Endodermal cell (in vitro differentiated cells): ENCODE results near the gene OPRL1. TPM values are rescaled to one million over a fixed set of nuclear protein-coding genes. Genes with fewer than 3 reads are reported as not detected.

ENCODE experiments used
- DNase-seq: peaks from one replicate; pipeline ENCODE4 v3.0.0-alpha.2; 2017
- H3K27ac ChIP-seq: 2 replicates; pipeline ENCODE4 v1.5.1; 2013; ENCODE audit warnings: mild to moderate bottlenecking, low read depth, low read length, moderate library complexity
- H3K27me3 ChIP-seq: 2 replicates; pipeline ENCODE4 v1.6.1; 2013; ENCODE audit warnings: mild to moderate bottlenecking, low read length, moderate library complexity; ENCODE audit not compliant: insufficient read depth, control insufficient read depth, poor library complexity, severe bottlenecking
- H3K36me3 ChIP-seq: 2 replicates; pipeline ENCODE4 v1.7.0; 2013; ENCODE audit warnings: mild to moderate bottlenecking, low read length, moderate library complexity; ENCODE audit not compliant: control insufficient read depth, insufficient read depth
- H3K4me1 ChIP-seq: one replicate; pipeline ENCODE4 v1.7.0; 2013; ENCODE audit warnings: low read length; ENCODE audit not compliant: control insufficient read depth, insufficient read depth
- H3K4me3 ChIP-seq: 2 replicates; pipeline ENCODE4 v1.5.1; 2013; ENCODE audit warnings: mild to moderate bottlenecking, low read length, moderate library complexity
- H3K9ac ChIP-seq: 2 replicates; pipeline ENCODE4 v1.6.1; 2013; ENCODE audit warnings: mild to moderate bottlenecking, low read length, moderate library complexity; ENCODE audit not compliant: poor library complexity, severe bottlenecking; ENCODE audit errors: extremely low read depth
- H3K9me3 ChIP-seq: 2 replicates; pipeline ENCODE4 v1.6.1; 2013; ENCODE audit warnings: mild to moderate bottlenecking, low read length, moderate library complexity; ENCODE audit not compliant: control insufficient read depth
- H3K27ac Mint-ChIP-seq: 2 replicates; pipeline ENCODE4 v1.8.0; 2020; ENCODE audit warnings: mixed read lengths
- H3K27me3 Mint-ChIP-seq: 2 replicates; pipeline ENCODE4 v1.8.0; 2021; ENCODE audit warnings: mild to moderate bottlenecking, mixed read lengths; ENCODE audit not compliant: insufficient read depth
- H3K36me3 Mint-ChIP-seq: 2 replicates; pipeline ENCODE4 v1.8.0; 2020; ENCODE audit warnings: low read depth, mixed read lengths
- H3K4me1 Mint-ChIP-seq: 2 replicates; pipeline ENCODE4 v1.8.0; 2020; ENCODE audit warnings: mixed read lengths
- H3K4me3 Mint-ChIP-seq: 2 replicates; pipeline ENCODE4 v1.8.0; 2020; ENCODE audit warnings: mild to moderate bottlenecking, moderate library complexity, mixed read lengths
- H3K9me3 Mint-ChIP-seq: 2 replicates; pipeline ENCODE4 v1.8.0; 2020; ENCODE audit warnings: mild to moderate bottlenecking, mixed read lengths
- CTCF ChIP-seq: fragments of 200-600 bp; sonication (generic); conservative IDR thresholded peaks from 2 replicates; pipeline ENCODE4 v1.5.0; 2021; ENCODE audit warnings: antibody characterized with exemption, mild to moderate bottlenecking
- WGBS, 2 experiments: methylation state at CpG; one replicate each; pipeline versions ENCODE4 v1.1.5 to v1.1.7; 2013; ENCODE audit warnings: missing lambda C conversion rate in 2 of 2, mixed read lengths in 1 of 2; ENCODE audit not compliant: insufficient coverage in 1 of 2, insufficient read length in 1 of 2; 5-methylcytosine and 5-hydroxymethylcytosine counted together
- total RNA-seq, 2 donors: library from RNA; stranded (reverse); fragmentation: NEBNext Ultra II Directional in 1 of 2; extraction: Animal tissue kit (Norgen Biotek cat#: 25700) in 1 of 2; gene quantifications; 2 replicates in 1 of 2; 3 replicates in 1 of 2; pipeline ENCODE4 v1.2.1, GENCODE V29; 2021

The OPRL1 gene
- total RNA-seq, 2 donors from 2014 or later: 4.1 to 5.5 TPM

- Mint-ChIP-seq H3K27me3 (peaks cover 32% of the 10 kb centered on the region), H3K4me1 (peaks cover 15% of the 10 kb centered on the region), H3K9me3 (no peaks in the 10 kb centered on the region), H3K27ac (no peak overlapping the region), H3K4me3 (peak overlapping the region; percentile 52), H3K36me3 (peaks cover under 1% of the 10 kb centered on the region)
- no peak for DNase-seq
- TF ChIP-seq CTCF: peak; percentile 10
- Histone ChIP-seq H3K36me3 (no peaks in the 10 kb centered on the region), H3K9ac (no peak overlapping the region), H3K4me3 (peak overlapping the region; percentile 60), H3K27me3 (peaks cover 44% of the 10 kb centered on the region), H3K9me3 (no peaks in the 10 kb centered on the region), H3K4me1 (peaks cover 19% of the 10 kb centered on the region), H3K27ac (no peak overlapping the region)
- whole genome bisulfite sequencing, 2 experiments: 27 to 41% methylated on average over 8 to 17 of the region's 17 CpGs
These were observed 40.4 kb upstream of the OPRL1 start for GRCh38 chr20:64039293-64040160.

- H3K9me3 Mint-ChIP-seq: no peaks in the 10 kb centered on the region
- Histone ChIP-seq H3K9me3 (no peaks in the 10 kb centered on the region), H3K36me3 (no peaks in the 10 kb centered on the region), H3K27me3 (peaks cover 44% of the 10 kb centered on the region), H3K27ac (no peak overlapping the region), H3K4me3 (no peak overlapping the region), H3K9ac (no peak overlapping the region), H3K4me1 (peaks cover 19% of the 10 kb centered on the region)
- no peak for DNase-seq
- H3K27ac Mint-ChIP-seq: no peak overlapping the region
- no peak overlapping the region for H3K4me3 Mint-ChIP-seq
- no peak for TF ChIP-seq CTCF
- peaks cover 12% of the 10 kb centered on the region for H3K4me1 Mint-ChIP-seq
- H3K27me3 Mint-ChIP-seq: peaks cover 37% of the 10 kb centered on the region
- H3K36me3 Mint-ChIP-seq: no peaks in the 10 kb centered on the region
- 90% methylated on average over 7 to 12 of the region's 12 CpGs for WGBS, 2 experiments
These were observed 39.4 kb upstream of the OPRL1 start for GRCh38 chr20:64040231-64041039.

GRCh38 chr20:64041040-64041780, 38.7 kb upstream of the OPRL1 start:
- peaks cover 43% of the 10 kb centered on the region for H3K27me3 Mint-ChIP-seq
- TF ChIP-seq CTCF: no peak
- Histone ChIP-seq H3K27ac (no peak overlapping the region), H3K27me3 (peaks cover 44% of the 10 kb centered on the region), H3K4me1 (peaks cover 17% of the 10 kb centered on the region), H3K4me3 (no peak overlapping the region), H3K36me3 (no peaks in the 10 kb centered on the region), H3K9ac (no peak overlapping the region), H3K9me3 (no peaks in the 10 kb centered on the region)
- WGBS, 2 experiments: 86 to 91% methylated on average over 12 to 15 of the region's 15 CpGs
- peaks cover 16% of the 10 kb centered on the region for H3K4me1 Mint-ChIP-seq
- peak overlapping the region; percentile 46 for H3K4me3 Mint-ChIP-seq
- H3K27ac Mint-ChIP-seq: no peak overlapping the region
- no peaks in the 10 kb centered on the region for H3K36me3 Mint-ChIP-seq
- no peak for DNase-seq
- H3K9me3 Mint-ChIP-seq: no peaks in the 10 kb centered on the region
